Stomach smooth muscle (tissue), 2 donors: ENCODE data around the gene IPO5.
"Not testable (repeated sequence)": the region's sequence is repeated elsewhere in the genome, so short reads cannot be mapped to it uniquely, and the experiment has no call there.

Source experiments
- H3K27ac ChIP-seq: one replicate; pipeline ENCODE4 v1.7.0; 2013; ENCODE audit warnings: mild to moderate bottlenecking, low read length, inconsistent platforms
- H3K27me3 ChIP-seq, 2 donors: one replicate each; pipeline ENCODE4 v1.7.0; 2013; ENCODE audit warnings: low read length in 2 of 2; ENCODE audit not compliant: insufficient read depth in 2 of 2, control insufficient read depth in 1 of 2
- H3K36me3 ChIP-seq, 2 donors: one replicate each; pipeline ENCODE4 v1.7.0; 2013; ENCODE audit warnings: low read length in 2 of 2; ENCODE audit not compliant: control insufficient read depth in 2 of 2, insufficient read depth in 2 of 2
- H3K4me1 ChIP-seq: one replicate; pipeline ENCODE4 v1.7.0; 2013; ENCODE audit warnings: low read length; ENCODE audit not compliant: control insufficient read depth, insufficient read depth
- H3K4me3 ChIP-seq, 2 donors: one replicate each; pipeline ENCODE4 v1.7.0; 2013; ENCODE audit warnings: low read length in 2 of 2
- H3K9ac ChIP-seq, 2 donors: one replicate each; pipeline ENCODE4 v1.7.0; 2013; ENCODE audit warnings: low read length in 2 of 2, mild to moderate bottlenecking in 1 of 2
- H3K9me3 ChIP-seq, 2 donors: one replicate each; pipeline ENCODE4 v1.7.0; 2013; ENCODE audit warnings: low read length in 2 of 2; ENCODE audit not compliant: control insufficient read depth in 2 of 2
- donor health status: healthy.
- donor health status: Pancreatic carcinoma.

Gene IPO5

DNA sequence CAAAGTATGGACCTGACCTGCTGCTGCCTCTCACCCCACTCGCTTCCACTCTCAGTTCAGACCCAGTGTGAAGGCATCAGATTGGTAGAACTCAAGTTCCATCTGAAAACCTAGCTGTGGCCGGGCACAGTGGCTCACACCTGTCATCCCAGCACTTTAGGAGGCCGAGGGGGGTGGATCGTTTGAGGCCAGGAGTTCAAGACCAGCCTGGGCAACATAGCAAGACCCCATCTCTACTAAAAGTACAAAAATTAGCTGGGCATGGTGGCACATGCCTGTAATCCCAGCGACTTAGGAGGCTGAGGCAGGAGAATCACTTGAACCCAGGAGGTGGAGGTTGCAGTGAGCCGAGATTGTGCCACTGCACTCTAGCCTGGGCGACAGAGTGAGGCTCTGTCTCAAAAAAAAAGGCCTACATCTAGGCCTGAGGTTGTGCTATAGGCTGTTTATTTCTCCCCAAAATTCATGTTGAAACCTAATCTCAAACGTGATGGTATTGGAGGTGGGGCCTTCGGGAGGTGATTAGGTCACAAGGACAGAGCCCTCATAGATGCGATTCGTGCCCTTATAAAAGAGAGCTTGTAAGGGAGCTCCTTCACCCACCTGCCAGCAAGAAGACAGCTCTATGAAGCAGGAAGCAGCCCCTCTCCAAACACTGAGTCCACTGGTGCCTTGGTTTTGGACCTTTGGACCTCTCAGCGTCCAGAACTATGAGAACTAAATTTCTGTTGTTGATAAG, 83.3 kb downstream of the IPO5 start:
- H3K36me3 ChIP-seq, H3K9me3 ChIP-seq, H3K27ac ChIP-seq, H3K27me3 ChIP-seq, H3K9ac ChIP-seq, H3K4me3 ChIP-seq, H3K4me1 ChIP-seq: not testable (repeated sequence)

GRCh38 chr13:98039261-98039660, 85.8 kb downstream of the IPO5 start:
- Histone ChIP-seq H3K4me1 (no peaks in the 10 kb centered on the region), H3K9me3 (no peaks in the 10 kb centered on the region), H3K36me3 (no peaks in the 10 kb centered on the region), H3K4me3 (no peak overlapping the region), H3K27me3 (no peaks in the 10 kb centered on the region), H3K9ac (no peak overlapping the region), H3K27ac (no peak overlapping the region)

DNA sequence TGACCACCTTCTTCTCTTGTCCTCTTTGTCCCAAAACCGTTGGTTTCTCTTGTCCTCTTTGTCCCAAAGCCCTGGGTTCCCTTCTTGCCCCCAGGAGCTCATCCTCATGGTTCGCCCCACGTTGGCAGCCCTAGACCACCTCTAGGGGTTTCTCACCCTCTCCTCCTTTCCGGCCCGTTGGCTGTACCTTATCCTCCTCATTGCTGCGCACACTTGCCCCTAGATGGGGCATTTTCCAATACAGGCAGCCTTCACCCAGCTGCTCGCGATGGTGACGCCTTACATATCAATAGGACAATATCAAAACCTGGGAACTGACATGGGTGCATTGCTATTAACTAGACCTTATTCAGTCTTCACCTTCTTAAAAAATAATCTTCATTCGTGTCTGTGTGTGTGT, 86.5 kb downstream of the IPO5 start:
- no peaks in the 10 kb centered on the region for H3K9me3 ChIP-seq
- H3K4me1 ChIP-seq = no peaks in the 10 kb centered on the region
- no peak overlapping the region for H3K9ac ChIP-seq
- H3K27ac ChIP-seq = no peak overlapping the region
- no peaks in the 10 kb centered on the region for H3K27me3 ChIP-seq
- H3K4me3 ChIP-seq = no peak overlapping the region
- no peaks in the 10 kb centered on the region for H3K36me3 ChIP-seq

- Histone ChIP-seq H3K36me3 (no peaks in the 10 kb centered on the region), H3K9me3 (no peaks in the 10 kb centered on the region)
Observed at GRCh38 chr13:98041081-98041820, 87.8 kb downstream of the IPO5 start.

DNA sequence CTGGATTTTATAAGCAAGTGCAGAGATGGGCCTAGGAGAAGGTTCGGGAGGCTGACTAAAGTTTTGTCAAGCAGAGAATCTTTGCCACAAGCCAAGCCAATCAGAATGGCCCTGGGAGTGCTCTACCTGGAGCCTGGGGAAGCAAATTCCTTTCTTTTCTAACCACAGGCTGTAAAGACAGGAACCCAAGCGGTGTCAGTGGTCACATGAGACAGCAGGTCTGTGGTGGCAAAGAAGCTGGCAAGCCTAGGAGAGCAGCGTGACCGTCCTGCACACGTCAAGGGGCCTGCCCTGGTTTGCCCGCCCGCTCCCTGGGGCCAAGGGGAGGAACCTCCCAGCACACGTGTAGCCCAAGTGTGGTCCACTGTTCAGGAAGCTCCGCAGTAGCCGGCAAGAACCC, 90.8 kb downstream of the IPO5 start:
- H3K36me3 ChIP-seq = no peaks in the 10 kb centered on the region
- no peak overlapping the region for H3K9ac ChIP-seq
- H3K27me3 ChIP-seq = no peaks in the 10 kb centered on the region
- peaks cover 2% of the 10 kb centered on the region for H3K4me1 ChIP-seq
- no peak overlapping the region for H3K4me3 ChIP-seq
- no peak overlapping the region for H3K27ac ChIP-seq
- H3K9me3 ChIP-seq = no peaks in the 10 kb centered on the region

More at GRCh38 chr13:98041081-98041820, 87.8 kb downstream of the IPO5 start:
- H3K9ac ChIP-seq = no peak overlapping the region
- no peaks in the 10 kb centered on the region for H3K4me1 ChIP-seq
- no peak overlapping the region for H3K27ac ChIP-seq
- H3K27me3 ChIP-seq = no peaks in the 10 kb centered on the region
- H3K4me3 ChIP-seq = no peak overlapping the region

- not testable (repeated sequence) for H3K36me3 ChIP-seq
Observed at GRCh38 chr13:98047785-98048184, 94.3 kb downstream of the IPO5 start.

DNA sequence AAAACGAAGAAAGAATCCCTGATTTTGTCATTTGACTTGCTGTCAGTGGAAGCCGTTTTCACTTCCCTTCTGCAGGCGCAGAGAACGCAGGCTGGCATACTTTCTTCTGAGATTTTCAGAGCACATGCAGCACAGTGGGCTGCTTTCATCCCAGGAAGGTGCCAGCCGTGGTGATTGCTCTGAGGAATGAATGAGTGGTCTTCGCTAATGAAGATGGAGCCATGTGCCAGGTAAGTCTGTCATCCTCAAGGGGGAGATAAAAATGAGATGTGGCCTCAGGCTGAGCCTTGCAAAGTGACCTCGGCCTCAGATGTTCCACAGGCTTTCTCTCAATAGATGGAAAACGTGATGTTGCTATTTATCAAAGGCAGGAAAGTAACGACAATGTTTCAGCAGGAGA, 94.8 kb downstream of the IPO5 start:
- Histone ChIP-seq H3K9ac (no peak overlapping the region), H3K27ac (no peak overlapping the region), H3K4me1 (peaks cover 2% of the 10 kb centered on the region), H3K36me3 (no peaks in the 10 kb centered on the region), H3K4me3 (no peak overlapping the region), H3K27me3 (no peaks in the 10 kb centered on the region), H3K9me3 (no peaks in the 10 kb centered on the region)

More at GRCh38 chr13:98047785-98048184, 94.3 kb downstream of the IPO5 start:
- not testable (repeated sequence) for H3K27ac ChIP-seq, H3K4me3 ChIP-seq, H3K27me3 ChIP-seq, H3K9me3 ChIP-seq, H3K9ac ChIP-seq, H3K4me1 ChIP-seq

- Histone ChIP-seq H3K9me3 (peaks cover 0 to 4% of the 10 kb centered on the region in 2 donors), H3K9ac (no peak overlapping the region), H3K27ac (no peak overlapping the region), H3K36me3 (no peaks in the 10 kb centered on the region), H3K4me1 (peaks cover 2% of the 10 kb centered on the region), H3K4me3 (no peak overlapping the region), H3K27me3 (no peaks in the 10 kb centered on the region)
Observed at GRCh38 chr13:98050041-98050466, 96.6 kb downstream of the IPO5 start.

- Histone ChIP-seq H3K27me3 (no peaks in the 10 kb centered on the region), H3K9me3 (peaks cover 0 to 4% of the 10 kb centered on the region in 2 donors), H3K4me1 (peaks cover 2% of the 10 kb centered on the region), H3K27ac (no peak overlapping the region), H3K9ac (no peak overlapping the region), H3K36me3 (no peaks in the 10 kb centered on the region), H3K4me3 (no peak overlapping the region)
Observed at GRCh38 chr13:98052412-98052811, 98.9 kb downstream of the IPO5 start.

- H3K9ac ChIP-seq = no peak overlapping the region
Observed at GRCh38 chr13:98054301-98054700, 100.8 kb downstream of the IPO5 start.

DNA sequence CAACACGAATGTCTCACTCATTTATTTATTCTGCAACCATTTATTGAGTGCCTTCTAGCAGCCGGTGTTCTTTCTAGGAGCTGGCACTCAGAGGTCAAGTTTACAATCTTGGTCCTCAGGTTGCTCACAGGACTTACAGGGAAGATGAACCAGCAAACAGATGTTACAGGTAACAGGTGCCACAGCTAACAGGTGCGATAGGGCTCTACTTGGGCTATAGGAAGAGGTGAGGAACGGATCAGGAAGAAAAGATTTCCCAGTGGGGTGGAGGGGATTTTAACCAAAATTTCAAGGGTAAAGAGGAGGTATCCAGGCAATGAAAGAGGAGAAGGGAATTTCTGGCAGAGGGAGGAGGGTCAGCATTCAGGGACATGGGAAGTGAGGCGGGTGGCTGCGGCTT, 102.1 kb downstream of the IPO5 start:
- H3K9me3 ChIP-seq = peaks cover 0 to 4% of the 10 kb centered on the region in 2 donors
- no peaks in the 10 kb centered on the region for H3K4me1 ChIP-seq
- H3K4me3 ChIP-seq = no peak overlapping the region
- H3K27ac ChIP-seq = no peak overlapping the region
- H3K9ac ChIP-seq = no peak overlapping the region
- no peaks in the 10 kb centered on the region for H3K27me3 ChIP-seq
- no peaks in the 10 kb centered on the region for H3K36me3 ChIP-seq

More at GRCh38 chr13:98054301-98054700, 100.8 kb downstream of the IPO5 start:
- Histone ChIP-seq H3K4me3 (no peak overlapping the region), H3K9me3 (peaks cover 0 to 4% of the 10 kb centered on the region in 2 donors), H3K4me1 (no peaks in the 10 kb centered on the region), H3K27me3 (no peaks in the 10 kb centered on the region), H3K36me3 (no peaks in the 10 kb centered on the region), H3K27ac (no peak overlapping the region)
